ENCODE measurements around the gene KCMF1. TPM values are rescaled to one million over a fixed set of nuclear protein-coding genes. Genes with fewer than 3 reads are reported as not detected.
A peak's percentile ranks its signal among the peaks of the same experiment; 100 is the strongest.

The KCMF1 gene
- total and polyA plus RNA-seq, 10 of the 15 experiments (the other 5 are each of a cell fraction or from before 2014, with no cell fraction given) = 8.4 to 124 (median 43.0) TPM

DNA sequence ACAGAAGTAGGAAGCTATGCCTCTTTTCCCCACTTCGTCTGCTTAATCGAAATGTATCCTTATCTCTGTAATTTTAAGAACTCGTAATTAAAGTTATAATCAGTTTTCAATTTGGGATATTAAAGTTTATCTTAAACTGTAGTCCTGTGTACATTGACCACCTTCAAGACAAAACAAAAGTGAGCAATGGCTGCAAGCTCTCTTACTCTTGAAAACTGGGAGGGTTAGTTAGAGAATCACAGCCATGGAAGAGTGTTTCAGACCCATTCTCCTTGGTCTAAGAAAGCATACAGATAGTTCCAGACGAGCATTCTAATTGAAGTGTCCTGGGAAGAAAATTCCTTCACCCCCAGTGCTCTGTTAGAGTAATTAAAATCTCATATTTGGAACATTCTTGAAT lies 2.0 kb downstream of the KCMF1 start:
- no peaks in the 10 kb centered on the region; the same call in 1 of the 2 replicates for H4K20me1 ChIP-seq (ENCODE audit: control insufficient read depth, insufficient read depth)
- peak overlapping the region; percentile 99; the same call in 1 of the 2 replicates for H3K9ac ChIP-seq (ENCODE audit: control insufficient read depth, insufficient read depth, low read length)
- peaks cover 0 to 11% of the 10 kb centered on the region in 2 experiments; a peak in 2 of 4 replicates for H3K36me3 ChIP-seq (ENCODE audit: control insufficient read depth in 2 of 2, insufficient read depth in 2 of 2, low read length in 1 of 2)
- DNase-seq (ENCODE audit: low read depth, low spot score) (no peak), ATAC-seq (no peak), FAIRE-seq (no peak)
- no peak overlapping the region for H2AFZ ChIP-seq (ENCODE audit: control insufficient read depth, low read depth, low read length)
- POLR2A ChIA-PET = interaction anchor here (0.6 to 16.1 kb wide), 3 partner anchors 12 to 94 kb away, joined by 3 to 265 read pairs (median 3); no protein-coding TSS in a partner anchor
- CTCF ChIA-PET = interaction anchor here (1.1 to 3.0 kb wide), 3 partner anchors 27 to 47 kb away, joined by 4 to 13 read pairs (median 11); no protein-coding TSS in a partner anchor
- in situ Hi-C loops (cut with MboI) (no loop called here), intact Hi-C loops (cut with micrococcal nuclease; ENCODE audit: unreplicated experiment) (loop anchor here (5.0 kb wide), 1 partner anchor 39 kb away; no protein-coding TSS in a partner anchor)
- no TSS peak for BruUV-seq (replicated peaks)
- WGBS (ENCODE audit: insufficient coverage, insufficient replicate concordance, low lambda C conversion rate, missing lambda C conversion rate) = 24% methylated on average over 4 of the region's 4 CpGs
- peaks cover 95% of the 10 kb centered on the region for H3K79me2 ChIP-seq (ENCODE audit: control insufficient read depth, insufficient read depth, low read length)
- RAD21 ChIA-PET (ENCODE audit: unreplicated experiment) = interaction anchor here (1.5 to 13.7 kb wide), 3 partner anchors 31 to 47 kb away, joined by 5 to 300 read pairs (median 65); no protein-coding TSS in a partner anchor
- H3K27ac ChIP-seq (ENCODE audit: control insufficient read depth, insufficient read depth) = peak overlapping the region; percentile 90
- H3K4me3 ChIP-seq = peak overlapping the region; percentile 82
- peak overlapping the region; percentile 91 for H3K4me2 ChIP-seq (ENCODE audit: control insufficient read depth, insufficient read depth)
- no peak for TF ChIP-seq PAX8 (IDR thresholded peaks at IDR 0.05)
- TF ChIP-seq CHD4 (IDR thresholded peaks at IDR 0.05) = no peak
- TF ChIP-seq E2F4 (IDR thresholded peaks at IDR 0.05; ENCODE audit: low read depth, low read length) = no peak
- no peak for TF ChIP-seq CREM (IDR thresholded peaks at IDR 0.05; ENCODE audit: low read depth)
- TF ChIP-seq IKZF1 (conservative IDR thresholded peaks at IDR 0.05) = no peak
- TF ChIP-seq, protein P1, sequence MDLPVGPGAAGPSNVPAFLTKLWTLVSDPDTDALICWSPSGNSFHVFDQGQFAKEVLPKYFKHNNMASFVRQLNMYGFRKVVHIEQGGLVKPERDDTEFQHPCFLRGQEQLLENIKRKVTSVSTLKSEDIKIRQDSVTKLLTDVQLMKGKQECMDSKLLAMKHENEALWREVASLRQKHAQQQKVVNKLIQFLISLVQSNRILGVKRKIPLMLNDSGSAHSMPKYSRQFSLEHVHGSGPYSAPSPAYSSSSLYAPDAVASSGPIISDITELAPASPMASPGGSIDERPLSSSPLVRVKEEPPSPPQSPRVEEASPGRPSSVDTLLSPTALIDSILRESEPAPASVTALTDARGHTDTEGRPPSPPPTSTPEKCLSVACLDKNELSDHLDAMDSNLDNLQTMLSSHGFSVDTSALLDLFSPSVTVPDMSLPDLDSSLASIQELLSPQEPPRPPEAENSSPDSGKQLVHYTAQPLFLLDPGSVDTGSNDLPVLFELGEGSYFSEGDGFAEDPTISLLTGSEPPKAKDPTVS (IDR thresholded peaks at IDR 0.05; ENCODE audit: low read depth, low read length) = no peak
- TF ChIP-seq USF2 (IDR thresholded peaks at IDR 0.05; ENCODE audit: borderline replicate concordance, low read depth, low read length) = no peak
- TF ChIP-seq SIX5 (IDR thresholded peaks at IDR 0.05; ENCODE audit: low read depth, low read length, severe bottlenecking) = no peak
- TF ChIP-seq, protein P2, sequence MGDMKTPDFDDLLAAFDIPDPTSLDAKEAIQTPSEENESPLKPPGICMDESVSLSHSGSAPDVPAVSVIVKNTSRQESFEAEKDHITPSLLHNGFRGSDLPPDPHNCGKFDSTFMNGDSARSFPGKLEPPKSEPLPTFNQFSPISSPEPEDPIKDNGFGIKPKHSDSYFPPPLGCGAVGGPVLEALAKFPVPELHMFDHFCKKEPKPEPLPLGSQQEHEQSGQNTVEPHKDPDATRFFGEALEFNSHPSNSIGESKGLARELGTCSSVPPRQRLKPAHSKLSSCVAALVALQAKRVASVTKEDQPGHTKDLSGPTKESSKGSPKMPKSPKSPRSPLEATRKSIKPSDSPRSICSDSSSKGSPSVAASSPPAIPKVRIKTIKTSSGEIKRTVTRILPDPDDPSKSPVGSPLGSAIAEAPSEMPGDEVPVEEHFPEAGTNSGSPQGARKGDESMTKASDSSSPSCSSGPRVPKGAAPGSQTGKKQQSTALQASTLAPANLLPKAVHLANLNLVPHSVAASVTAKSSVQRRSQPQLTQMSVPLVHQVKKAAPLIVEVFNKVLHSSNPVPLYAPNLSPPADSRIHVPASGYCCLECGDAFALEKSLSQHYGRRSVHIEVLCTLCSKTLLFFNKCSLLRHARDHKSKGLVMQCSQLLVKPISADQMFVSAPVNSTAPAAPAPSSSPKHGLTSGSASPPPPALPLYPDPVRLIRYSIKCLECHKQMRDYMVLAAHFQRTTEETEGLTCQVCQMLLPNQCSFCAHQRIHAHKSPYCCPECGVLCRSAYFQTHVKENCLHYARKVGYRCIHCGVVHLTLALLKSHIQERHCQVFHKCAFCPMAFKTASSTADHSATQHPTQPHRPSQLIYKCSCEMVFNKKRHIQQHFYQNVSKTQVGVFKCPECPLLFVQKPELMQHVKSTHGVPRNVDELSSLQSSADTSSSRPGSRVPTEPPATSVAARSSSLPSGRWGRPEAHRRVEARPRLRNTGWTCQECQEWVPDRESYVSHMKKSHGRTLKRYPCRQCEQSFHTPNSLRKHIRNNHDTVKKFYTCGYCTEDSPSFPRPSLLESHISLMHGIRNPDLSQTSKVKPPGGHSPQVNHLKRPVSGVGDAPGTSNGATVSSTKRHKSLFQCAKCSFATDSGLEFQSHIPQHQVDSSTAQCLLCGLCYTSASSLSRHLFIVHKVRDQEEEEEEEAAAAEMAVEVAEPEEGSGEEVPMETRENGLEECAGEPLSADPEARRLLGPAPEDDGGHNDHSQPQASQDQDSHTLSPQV (IDR thresholded peaks at IDR 0.05) = no peak
- no peak for TF ChIP-seq TBL1XR1 (IDR thresholded peaks at IDR 0.05; ENCODE audit: low read depth, low read length)
- TF ChIP-seq ZZZ3 (IDR thresholded peaks at IDR 0.05; ENCODE audit: control insufficient read depth, insufficient read length, low read depth) = no peak
- TF ChIP-seq, protein P3, sequence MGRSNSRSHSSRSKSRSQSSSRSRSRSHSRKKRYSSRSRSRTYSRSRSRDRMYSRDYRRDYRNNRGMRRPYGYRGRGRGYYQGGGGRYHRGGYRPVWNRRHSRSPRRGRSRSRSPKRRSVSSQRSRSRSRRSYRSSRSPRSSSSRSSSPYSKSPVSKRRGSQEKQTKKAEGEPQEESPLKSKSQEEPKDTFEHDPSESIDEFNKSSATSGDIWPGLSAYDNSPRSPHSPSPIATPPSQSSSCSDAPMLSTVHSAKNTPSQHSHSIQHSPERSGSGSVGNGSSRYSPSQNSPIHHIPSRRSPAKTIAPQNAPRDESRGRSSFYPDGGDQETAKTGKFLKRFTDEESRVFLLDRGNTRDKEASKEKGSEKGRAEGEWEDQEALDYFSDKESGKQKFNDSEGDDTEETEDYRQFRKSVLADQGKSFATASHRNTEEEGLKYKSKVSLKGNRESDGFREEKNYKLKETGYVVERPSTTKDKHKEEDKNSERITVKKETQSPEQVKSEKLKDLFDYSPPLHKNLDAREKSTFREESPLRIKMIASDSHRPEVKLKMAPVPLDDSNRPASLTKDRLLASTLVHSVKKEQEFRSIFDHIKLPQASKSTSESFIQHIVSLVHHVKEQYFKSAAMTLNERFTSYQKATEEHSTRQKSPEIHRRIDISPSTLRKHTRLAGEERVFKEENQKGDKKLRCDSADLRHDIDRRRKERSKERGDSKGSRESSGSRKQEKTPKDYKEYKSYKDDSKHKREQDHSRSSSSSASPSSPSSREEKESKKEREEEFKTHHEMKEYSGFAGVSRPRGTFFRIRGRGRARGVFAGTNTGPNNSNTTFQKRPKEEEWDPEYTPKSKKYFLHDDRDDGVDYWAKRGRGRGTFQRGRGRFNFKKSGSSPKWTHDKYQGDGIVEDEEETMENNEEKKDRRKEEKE (IDR thresholded peaks at IDR 0.05) = no peak
- no peaks in the 10 kb centered on the region for H3K4me1 ChIP-seq (ENCODE audit: control insufficient read depth, insufficient read depth, low read length)
- no peaks in the 10 kb centered on the region for H3K9me3 ChIP-seq (replicated peaks; ENCODE audit: control insufficient read depth, insufficient read depth, low read length)
- no peaks in the 10 kb centered on the region for H3K27me3 ChIP-seq (replicated peaks in 1 of 2; ENCODE audit: control insufficient read depth in 2 of 2, insufficient read depth in 2 of 2, low read length in 1 of 2)
- SMC1A ChIA-PET (ENCODE audit: uncharacterized antibody, unreplicated experiment) = interaction anchor here (0.7 to 21.0 kb wide), 3 partner anchors 34 to 67 kb away, joined by 3 to 378 read pairs (median 3); no protein-coding TSS in a partner anchor
